Neural progenitor cell (in vitro differentiated cells): Measurements from ENCODE around the gene STK4.

ENCODE experiments used
- EZH2 ChIP-seq: fragments of 200-600 bp; sonication (generic); IDR thresholded peaks from 2 replicates; pipeline ENCODE4 v1.6.1; 2017; ENCODE audit warnings: antibody characterized with exemption, mild to moderate bottlenecking, moderate library complexity
- EZH2phosphoT487 ChIP-seq: fragments of 200-600 bp; sonication (generic); IDR thresholded peaks from 2 replicates; pipeline ENCODE4 v1.6.1; 2017; ENCODE audit warnings: antibody characterized with exemption
- TF ChIP-seq, protein P1 (sequence below): fragments of 200-600 bp; sonication (generic); IDR thresholded peaks from 2 replicates; pipeline ENCODE4 v1.5.1; 2017; ENCODE audit warnings: antibody characterized with exemption, mild to moderate bottlenecking

DNA sequence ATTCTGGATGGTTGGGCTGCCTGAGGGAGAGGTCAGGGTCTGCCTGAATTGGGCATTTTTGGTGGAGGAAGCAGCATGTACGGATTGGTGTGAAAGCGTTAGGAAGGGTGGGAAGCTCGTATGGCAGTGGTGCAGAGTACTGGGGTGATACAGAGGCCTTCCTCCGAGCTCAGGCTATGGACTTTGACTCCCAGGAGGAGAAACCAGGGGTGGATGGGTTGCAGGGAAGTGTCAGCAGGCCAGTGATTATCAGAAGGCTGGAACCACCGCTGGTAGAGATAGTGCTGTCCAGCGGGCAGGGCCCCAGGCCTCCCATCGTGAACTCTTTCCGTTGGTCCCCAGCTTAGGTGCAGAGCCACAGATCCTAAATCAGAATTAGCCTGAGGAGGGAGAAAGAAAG lies 143.3 kb downstream of the STK4 start:
- TF ChIP-seq, protein P1, sequence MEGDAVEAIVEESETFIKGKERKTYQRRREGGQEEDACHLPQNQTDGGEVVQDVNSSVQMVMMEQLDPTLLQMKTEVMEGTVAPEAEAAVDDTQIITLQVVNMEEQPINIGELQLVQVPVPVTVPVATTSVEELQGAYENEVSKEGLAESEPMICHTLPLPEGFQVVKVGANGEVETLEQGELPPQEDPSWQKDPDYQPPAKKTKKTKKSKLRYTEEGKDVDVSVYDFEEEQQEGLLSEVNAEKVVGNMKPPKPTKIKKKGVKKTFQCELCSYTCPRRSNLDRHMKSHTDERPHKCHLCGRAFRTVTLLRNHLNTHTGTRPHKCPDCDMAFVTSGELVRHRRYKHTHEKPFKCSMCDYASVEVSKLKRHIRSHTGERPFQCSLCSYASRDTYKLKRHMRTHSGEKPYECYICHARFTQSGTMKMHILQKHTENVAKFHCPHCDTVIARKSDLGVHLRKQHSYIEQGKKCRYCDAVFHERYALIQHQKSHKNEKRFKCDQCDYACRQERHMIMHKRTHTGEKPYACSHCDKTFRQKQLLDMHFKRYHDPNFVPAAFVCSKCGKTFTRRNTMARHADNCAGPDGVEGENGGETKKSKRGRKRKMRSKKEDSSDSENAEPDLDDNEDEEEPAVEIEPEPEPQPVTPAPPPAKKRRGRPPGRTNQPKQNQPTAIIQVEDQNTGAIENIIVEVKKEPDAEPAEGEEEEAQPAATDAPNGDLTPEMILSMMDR = no peak
- no peak for TF ChIP-seq EZH2
- no peak for TF ChIP-seq EZH2phosphoT487
